Transverse colon (tissue), 4 donors: ENCODE measurements around the gene PELO. TPM values are rescaled to one million over a fixed set of nuclear protein-coding genes. Genes with fewer than 3 reads are reported as not detected.

Experiments
- DNase-seq: peaks from one replicate; pipeline ENCODE4 v3.0.0-alpha.2; 2019
- H3K27ac ChIP-seq, 4 donors: fragments of 200-600 bp; sonication (generic); 2 replicates each; pipeline ENCODE4 v1.5.1; 2016 to 2018; ENCODE audit warnings: inconsistent platforms in 4 of 4
- H3K27me3 ChIP-seq: fragments of 200-600 bp; sonication (generic); 2 replicates; pipeline ENCODE4 v1.5.1; 2017; ENCODE audit warnings: inconsistent platforms
- H3K36me3 ChIP-seq, 4 donors: fragments of 200-600 bp; sonication (generic); 2 replicates each; pipeline ENCODE4 v1.5.1; 2017 to 2019; ENCODE audit warnings: inconsistent platforms in 4 of 4
- H3K4me1 ChIP-seq, 4 donors: fragments of 200-600 bp; sonication (generic); 2 replicates each; pipeline ENCODE4 v1.5.1; 2017 to 2020; ENCODE audit warnings: inconsistent platforms in 4 of 4
- H3K4me3 ChIP-seq, 4 donors: fragments of 200-600 bp; sonication (generic); 1 replicate in 1 of 4; 2 replicates in 3 of 4; pipeline versions ENCODE4 v1.5.1 to v1.6.1; 2017 to 2019; ENCODE audit warnings: inconsistent platforms in 4 of 4
- H3K9me3 ChIP-seq, 2 donors: fragments of 200-600 bp; sonication (generic); 2 replicates each; pipeline ENCODE4 v1.5.1; 2017 to 2019; ENCODE audit warnings: inconsistent platforms in 2 of 2
- CTCF ChIP-seq, 5 experiments: fragments of 200-600 bp in 3 of 5; fragments of 450-650 bp in 2 of 5; sonication (generic) in 3 of 5; IDR thresholded peaks; 1 replicate in 2 of 5; 2 replicates in 3 of 5; pipeline ENCODE4 v1.5.1; 2016 to 2017; ENCODE audit warnings: antibody characterized with exemption in 5 of 5, inconsistent platforms in 3 of 5, mild to moderate bottlenecking in 2 of 5, moderate library complexity in 1 of 5
- EP300 ChIP-seq: sonication (generic); formaldehyde crosslinking; IDR thresholded peaks from one replicate; pipeline ENCODE4 v1.6.1; 2017; ENCODE audit warnings: antibody characterized with exemption, low read depth
- POLR2A ChIP-seq: fragments of 450-650 bp; IDR thresholded peaks from one replicate; pipeline ENCODE4 v1.6.1; 2016; ENCODE audit warnings: antibody characterized with exemption, mild to moderate bottlenecking, moderate library complexity
- POLR2AphosphoS5 ChIP-seq, 3 donors: sonication (generic); formaldehyde crosslinking; IDR thresholded peaks; one replicate each; pipeline ENCODE4 v1.6.1; 2016; ENCODE audit warnings: antibody characterized with exemption in 3 of 3
- WGBS, 2 donors: methylation state at CpG; one replicate each; pipeline ENCODE4 v1.1.5; 2018; ENCODE audit warnings: low coverage in 1 of 2; 5-methylcytosine and 5-hydroxymethylcytosine counted together
- in situ Hi-C, 4 donors: fragments of 200-750 bp; cut with MboI; loops; one replicate each; pipeline versions ENCODE4 v1.15.0 to v1.15.1; 2017; ENCODE audit warnings: low sequenced_read_pairs in 3 of 4, low pct_ligation_motif_present in 1 of 4, low pct_unique_long_range_greater_than_20kb in 1 of 4
- intact Hi-C: fragments of 100-400 bp; cut with DNase I; formaldehyde crosslinking; loops from one replicate; pipeline ENCODE4 v1.15.1; 2023; ENCODE audit warnings: low total_unique reads
- total RNA-seq, 4 donors: library from RNA; depleted of rRNA; stranded (reverse); fragments of >200 nt; gene quantifications; one replicate each; pipeline ENCODE4 v1.1.0, GENCODE V29; 2016

The PELO gene
- total RNA-seq: 10 to 100 TPM; 10.1 to 62.3 (median 16.8) TPM

- Histone ChIP-seq H3K4me3 (peak within 1 kb of the TSS; percentile 55 to 77 (median 70)), H3K36me3 (no peaks in the 10 kb centered on the region), H3K27me3 (no peaks in the 10 kb centered on the region), H3K4me1 (peaks cover 0 to 34% (median 14%) of the 10 kb centered on the region in 4 donors), H3K9me3 (no peaks in the 10 kb centered on the region), H3K27ac (peak within 1 kb of the TSS; percentile 91 to 98 (median 95))
- TF ChIP-seq POLR2AphosphoS5 (IDR thresholded peaks at IDR 0.05) (peak; percentile 54 to 63 (median 59)), POLR2A (peak; percentile 72), CTCF (IDR thresholded peaks at IDR 0.05) (peak; percentile 19 to 35 (median 21)), EP300 (no peak)
- peak; percentile 78 for DNase-seq
- intact Hi-C loops: loop anchor here (5.0 kb wide), 1 partner anchor 129 kb away; no protein-coding TSS in a partner anchor
- in situ Hi-C loops: loop anchor here (10.0 to 25.0 kb wide), 3 partner anchors 124 to 299 kb away; no protein-coding TSS in a partner anchor
- WGBS, 2 donors: 1% methylated on average over 50 of the region's 61 CpGs; no CpG with 5 or more reads in 1 of the 2 donors
Measured at GRCh38 chr5:52787600-52788504, at the start of gene PELO, which contains the start of gene ITGA1. Gene PELO (plus strand): TSS chr5:52787916. CDS start chr5:52800395, 12,479 bp downstream. Gene ITGA1 (plus strand): TSS chr5:52787916. CDS start chr5:52788354, 438 bp downstream.

GRCh38 chr5:52738095-52738506 is 49.6 kb upstream of the PELO start:
- in situ Hi-C loops (no loop called here), intact Hi-C loops (no loop called here)
- Histone ChIP-seq H3K36me3 (no peaks in the 10 kb centered on the region), H3K4me1 (peaks cover 0 to 1% (median 0%) of the 10 kb centered on the region in 4 donors), H3K27ac (no peak overlapping the region), H3K9me3 (no peaks in the 10 kb centered on the region), H3K27me3 (no peaks in the 10 kb centered on the region), H3K4me3 (no peak overlapping the region)
- TF ChIP-seq POLR2A (no peak), CTCF (IDR thresholded peaks at IDR 0.05) (no peak), EP300 (no peak), POLR2AphosphoS5 (IDR thresholded peaks at IDR 0.05) (no peak)
- DNase-seq: no peak

- H3K4me1 ChIP-seq: peaks cover 0 to 14% (median 0%) of the 10 kb centered on the region in 4 donors
- 59 to 72% methylated on average over 2 of the region's 2 CpGs for WGBS, 2 donors
- H3K36me3 ChIP-seq: no peaks in the 10 kb centered on the region
- H3K9me3 ChIP-seq: no peaks in the 10 kb centered on the region
- H3K4me3 ChIP-seq: no peak overlapping the region
- no peaks in the 10 kb centered on the region for H3K27me3 ChIP-seq
- in situ Hi-C loops (no loop called here), intact Hi-C loops (no loop called here)
- no peak for TF ChIP-seq POLR2A
- no peak for TF ChIP-seq POLR2AphosphoS5 (IDR thresholded peaks at IDR 0.05)
- no peak for TF ChIP-seq CTCF (IDR thresholded peaks at IDR 0.05)
- no peak for TF ChIP-seq EP300
- H3K27ac ChIP-seq: no peak overlapping the region
- DNase-seq: no peak
Measured at GRCh38 chr5:52740007-52740406, 47.7 kb upstream of the PELO start.

GRCh38 chr5:52743012-52743411 is 44.7 kb upstream of the PELO start:
- no peak for DNase-seq
- Histone ChIP-seq H3K36me3 (no peaks in the 10 kb centered on the region), H3K4me3 (no peak overlapping the region), H3K27ac (peak overlapping the region; percentile 9 to 49 (median 14)), H3K27me3 (no peaks in the 10 kb centered on the region), H3K9me3 (no peaks in the 10 kb centered on the region), H3K4me1 (peaks cover 0 to 14% (median 0%) of the 10 kb centered on the region in 4 donors)
- in situ Hi-C loops: no loop called here
- TF ChIP-seq CTCF (IDR thresholded peaks at IDR 0.05) (no peak), POLR2A (no peak), EP300 (no peak), POLR2AphosphoS5 (IDR thresholded peaks at IDR 0.05) (no peak)
- intact Hi-C loops: no loop called here
- 69 to 73% methylated on average over 2 of the region's 2 CpGs for WGBS, 2 donors
